GM12872 (cell line): ENCODE results near the gene NCCRP1.

ENCODE experiments used
- TF ChIP-seq, protein P1 (sequence below): IDR thresholded peaks from 3 replicates; pipeline ENCODE4 v1.5.1; 2011; ENCODE audit warnings: low read depth, mild to moderate bottlenecking, low read length, moderate library complexity; ENCODE audit not compliant: insufficient read depth

Gene NCCRP1

DNA sequence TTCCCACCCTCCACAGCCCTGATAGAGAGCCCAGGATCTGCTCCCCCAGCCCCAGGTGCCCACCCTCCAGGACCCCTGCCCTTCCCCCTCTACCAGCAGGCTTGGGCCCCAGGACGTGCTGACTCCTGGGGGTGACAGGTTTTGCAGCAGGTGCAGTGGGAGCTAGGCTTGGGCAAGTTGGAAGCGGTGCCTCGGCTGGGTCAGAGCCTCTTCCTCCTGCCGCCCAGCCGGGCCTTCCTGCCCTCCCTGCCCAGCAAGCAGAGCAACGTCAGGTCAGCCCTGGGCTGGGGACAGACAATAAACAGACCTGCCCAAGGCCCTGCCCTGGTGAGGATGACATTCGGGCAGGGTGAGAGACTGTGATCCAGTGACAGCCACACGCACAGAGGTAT is 9.2 kb upstream of the NCCRP1 start:
- TF ChIP-seq, protein P1, sequence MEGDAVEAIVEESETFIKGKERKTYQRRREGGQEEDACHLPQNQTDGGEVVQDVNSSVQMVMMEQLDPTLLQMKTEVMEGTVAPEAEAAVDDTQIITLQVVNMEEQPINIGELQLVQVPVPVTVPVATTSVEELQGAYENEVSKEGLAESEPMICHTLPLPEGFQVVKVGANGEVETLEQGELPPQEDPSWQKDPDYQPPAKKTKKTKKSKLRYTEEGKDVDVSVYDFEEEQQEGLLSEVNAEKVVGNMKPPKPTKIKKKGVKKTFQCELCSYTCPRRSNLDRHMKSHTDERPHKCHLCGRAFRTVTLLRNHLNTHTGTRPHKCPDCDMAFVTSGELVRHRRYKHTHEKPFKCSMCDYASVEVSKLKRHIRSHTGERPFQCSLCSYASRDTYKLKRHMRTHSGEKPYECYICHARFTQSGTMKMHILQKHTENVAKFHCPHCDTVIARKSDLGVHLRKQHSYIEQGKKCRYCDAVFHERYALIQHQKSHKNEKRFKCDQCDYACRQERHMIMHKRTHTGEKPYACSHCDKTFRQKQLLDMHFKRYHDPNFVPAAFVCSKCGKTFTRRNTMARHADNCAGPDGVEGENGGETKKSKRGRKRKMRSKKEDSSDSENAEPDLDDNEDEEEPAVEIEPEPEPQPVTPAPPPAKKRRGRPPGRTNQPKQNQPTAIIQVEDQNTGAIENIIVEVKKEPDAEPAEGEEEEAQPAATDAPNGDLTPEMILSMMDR, result no peak

DNA sequence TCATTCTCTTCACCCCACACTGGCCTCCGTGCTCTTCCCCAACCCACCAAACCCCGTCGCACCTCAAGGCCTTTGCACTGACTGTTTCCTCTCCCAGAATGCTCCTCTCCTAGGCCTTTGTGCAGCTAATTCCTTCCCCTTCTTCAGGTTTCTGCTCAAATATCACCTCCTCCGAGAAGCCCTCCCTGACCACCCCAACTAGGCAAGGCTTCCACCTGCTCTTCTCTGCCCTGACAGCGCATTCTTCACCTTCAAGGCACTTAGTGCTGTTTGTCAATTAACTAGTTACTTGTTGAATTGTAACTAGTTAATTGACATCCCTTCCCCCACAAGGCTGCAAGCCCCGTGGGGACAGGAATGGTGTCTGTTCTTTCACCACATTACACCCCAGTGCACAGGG is 7.8 kb upstream of the NCCRP1 start:
- TF ChIP-seq, protein P1, result no peak

DNA sequence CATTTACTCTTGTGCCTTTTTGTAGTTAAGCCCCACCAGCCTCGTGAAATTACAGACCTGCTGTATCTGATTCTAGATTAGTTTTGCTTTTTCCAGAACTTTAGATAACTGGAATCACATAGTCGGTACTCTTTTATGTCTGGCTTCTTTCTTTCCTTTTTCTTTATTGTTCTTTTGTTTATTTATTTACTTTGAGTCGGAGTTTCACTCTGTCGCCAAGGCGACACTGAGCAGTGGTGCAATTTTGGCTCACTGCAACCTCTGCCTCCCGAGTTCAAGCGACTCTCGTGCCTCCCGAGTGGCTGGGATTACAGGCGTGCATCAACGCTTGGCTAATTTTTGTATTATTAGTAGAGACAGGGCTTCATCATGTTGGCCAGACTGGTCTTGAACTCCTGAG is 6.0 kb upstream of the NCCRP1 start:
- TF ChIP-seq, protein P1, result no peak

DNA sequence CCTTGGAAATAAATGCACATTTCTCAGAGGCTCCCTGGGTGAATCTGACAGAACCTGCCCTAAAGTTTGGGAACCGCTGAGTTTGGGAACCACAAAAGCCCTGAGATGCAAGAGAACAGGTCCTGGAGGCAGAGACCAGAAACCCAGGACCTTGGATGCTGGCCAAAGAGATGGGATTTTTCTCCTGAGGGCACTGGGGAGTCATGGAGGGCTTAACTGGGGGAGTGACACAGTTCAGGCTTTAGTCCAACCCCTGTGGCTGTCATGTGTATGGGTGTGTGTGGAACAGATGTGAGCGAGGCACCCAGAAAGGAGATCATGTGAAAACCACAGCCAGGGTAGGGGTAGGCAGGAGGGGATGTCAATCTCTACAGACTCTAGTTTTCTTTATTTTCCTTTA is 3.9 kb upstream of the NCCRP1 start:
- TF ChIP-seq, protein P1, result no peak

DNA sequence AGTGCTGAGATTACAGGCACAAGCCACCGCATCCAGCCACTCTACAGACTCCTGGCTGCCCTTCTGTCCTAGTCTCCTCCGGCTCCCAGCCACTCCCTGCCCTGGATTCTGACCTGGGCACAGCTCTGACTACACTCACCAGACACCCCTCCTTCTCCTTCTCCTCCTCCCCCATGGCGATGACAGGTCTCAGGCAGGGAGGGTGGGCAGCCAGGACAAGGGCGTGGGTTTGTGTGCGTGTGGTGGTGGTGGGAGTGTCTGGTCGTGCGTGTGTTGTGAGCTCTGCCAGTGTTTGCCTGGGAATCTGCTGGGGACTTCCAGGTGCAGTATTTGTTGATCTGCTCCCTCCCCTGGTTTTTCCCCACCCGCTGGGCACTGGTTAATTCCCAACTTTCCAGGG is 3.0 kb upstream of the NCCRP1 start:
- TF ChIP-seq, protein P1, result no peak

DNA sequence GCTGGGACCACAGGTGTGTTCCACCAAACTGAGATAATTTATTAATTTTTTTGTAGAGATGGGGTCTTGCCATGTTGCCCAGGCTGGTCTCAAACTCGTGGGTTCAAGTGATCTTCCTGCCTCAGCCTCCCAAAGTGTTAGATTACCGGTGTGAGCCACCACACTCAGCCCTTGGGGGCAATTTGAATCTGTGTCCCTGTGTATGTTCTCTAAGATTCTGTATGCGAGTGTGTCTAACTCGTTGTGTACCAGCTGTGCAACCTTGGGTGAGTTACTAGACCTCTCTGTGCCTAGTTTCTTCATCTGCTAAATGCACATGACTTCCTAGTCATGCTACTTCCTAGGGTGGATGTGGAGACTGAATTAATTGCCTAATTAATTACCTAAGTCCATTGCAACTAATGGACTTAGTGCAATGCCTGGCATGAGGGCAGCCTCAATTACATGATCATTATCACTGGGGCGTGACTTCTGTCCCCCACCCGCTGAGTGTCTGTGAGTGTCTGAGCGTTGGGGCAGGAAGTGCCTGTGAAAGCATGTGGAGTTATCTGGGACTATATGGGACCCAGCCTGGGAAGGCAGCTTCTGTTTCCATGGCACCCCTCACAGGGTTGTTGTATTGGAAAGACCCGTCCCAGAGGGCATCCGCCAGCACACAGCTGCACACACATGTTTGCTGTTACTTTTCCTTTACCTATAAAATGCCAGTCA is 1.8 kb upstream of the NCCRP1 start:
- TF ChIP-seq, protein P1, result no peak

DNA sequence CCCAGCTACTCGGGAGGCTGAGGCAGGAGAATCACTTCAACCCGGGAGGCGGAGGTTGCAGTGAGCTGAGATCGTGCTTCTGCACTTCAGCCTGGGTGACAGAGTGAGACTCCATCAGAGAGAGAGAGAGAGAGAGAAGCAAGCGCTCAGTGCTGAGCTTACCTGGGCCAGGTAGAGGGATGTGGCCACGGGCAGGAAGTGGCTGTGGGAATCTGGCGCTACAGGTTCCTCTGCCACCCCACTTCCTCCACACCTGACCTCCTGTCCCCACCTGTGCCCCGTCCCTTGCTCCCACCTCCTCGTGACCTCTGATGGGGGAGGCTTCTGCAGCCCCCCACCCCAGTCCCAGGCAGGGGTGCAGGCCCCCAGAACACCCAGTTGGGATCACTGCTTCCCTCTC is 1.0 kb upstream of the NCCRP1 start:
- TF ChIP-seq, protein P1, result no peak
